HCT116 (cell line): ENCODE results near the gene EPYC. TPM values are rescaled to one million over a fixed set of nuclear protein-coding genes. Genes with fewer than 3 reads are reported as not detected.

ENCODE experiments used
- ATAC-seq: fragments of 200-7000 bp; cut with Tn5 transposase; 2 replicates; pipeline ENCODE4 v1.9.1; 2020; ENCODE audit warnings: mild to moderate bottlenecking, moderate library complexity
- Bru-seq: library from RNA; stranded (reverse); fragments of 400-500 nt; gene quantifications from one replicate; lab custom pipeline; 2021; lab: Mats Ljungman, UMichigan
- BruChase-seq, 2 experiments: library from RNA; stranded (reverse); fragments of 400-500 nt; gene quantifications; one replicate each; lab custom pipeline; 2021; lab: Mats Ljungman, UMichigan
- BruUV-seq: library from RNA; stranded (reverse); fragments of 400-500 nt; replicated peaks from 2 replicates; lab custom pipeline; 2021; lab: Mats Ljungman, UMichigan
- CTCF ChIA-PET: fragments of 300-600 bp; sonication (Branson Sonifier 250); formaldehyde crosslinking; loops from one replicate; lab custom pipeline; 2021; ENCODE audit warnings: antibody characterized with exemption; lab: Charles Lee
- POLR2A ChIA-PET: fragments of 300-600, 350-600 bp; sonication (Branson Sonifier 250); formaldehyde crosslinking; loops from one replicate; lab custom pipeline; 2021; ENCODE audit warnings: antibody characterized with exemption; lab: Charles Lee
- RAD21 ChIA-PET, 2 experiments: fragments of 300-600 bp; sonication (Branson Sonifier 250); formaldehyde crosslinking; loops; one replicate each; lab custom pipeline; 2023; ENCODE audit warnings: low total read pairs in 2 of 2; ENCODE audit not compliant: uncharacterized antibody in 2 of 2, unreplicated experiment in 2 of 2, low non-redundant PET in 1 of 2; lab: Charles Lee
- DNase-seq: peaks from one replicate; pipeline ENCODE4 v3.0.0-alpha.2; 2010; ENCODE audit warnings: low read depth, low spot score
- H2AFZ ChIP-seq: fragments of 200-600 bp; shearing (Covaris generic), sonication (generic); 2 replicates; pipeline ENCODE4 v1.6.1; 2017; ENCODE audit warnings: low read depth, mixed run types, mixed read lengths, antibody characterized with exemption, low read length; ENCODE audit not compliant: poor library complexity, severe bottlenecking
- H3K27ac ChIP-seq: 2 replicates; pipeline ENCODE4 v1.5.1; 2012; ENCODE audit warnings: low read depth, low read length
- H3K27me3 ChIP-seq: fragments of 200-600 bp; sonication (generic); 2 replicates; pipeline ENCODE4 v1.6.1; 2016; ENCODE audit warnings: mixed run types, low read length, mixed read lengths; ENCODE audit not compliant: insufficient read depth
- H3K36me3 ChIP-seq, 2 experiments: fragments of 200-500 bp in 1 of 2; fragments of 200-600 bp in 1 of 2; sonication (Bioruptor generic) in 1 of 2; sonication (generic) in 1 of 2; 2 replicates each; pipeline versions ENCODE4 v1.5.1 to v1.6.1; 2014 to 2016; ENCODE audit warnings: low read length in 2 of 2, inconsistent platforms in 1 of 2, mixed read lengths in 1 of 2, mixed run types in 1 of 2; ENCODE audit not compliant: insufficient read depth in 2 of 2, control insufficient read depth in 1 of 2
- H3K4me1 ChIP-seq, 2 experiments: fragments of 200-600 bp in 1 of 2; sonication (generic) in 1 of 2; 2 replicates each; pipeline versions ENCODE4 v1.5.1 to v1.6.1; 2012 to 2017; ENCODE audit warnings: low read length in 2 of 2, inconsistent platforms in 1 of 2, mild to moderate bottlenecking in 1 of 2, mixed read lengths in 1 of 2, mixed run types in 1 of 2, moderate library complexity in 1 of 2; ENCODE audit not compliant: insufficient read depth in 2 of 2, control insufficient read depth in 1 of 2
- H3K4me2 ChIP-seq: fragments of 200-600 bp; sonication (generic); 2 replicates; pipeline ENCODE4 v1.6.1; 2017; ENCODE audit warnings: mixed run types, low read length, mixed read lengths
- H3K4me3 ChIP-seq, 2 experiments: fragments of 200-600 bp in 1 of 2; sonication (generic) in 1 of 2; replicated peaks in 1 of 2; 2 replicates each; pipeline ENCODE4 v1.5.1; 2011 to 2016; ENCODE audit warnings: low read length in 2 of 2, control low read depth in 1 of 2, low read depth in 1 of 2, mild to moderate bottlenecking in 1 of 2, mixed read lengths in 1 of 2, mixed run types in 1 of 2
- H3K79me2 ChIP-seq: fragments of 200-600 bp; sonication (generic); 2 replicates; pipeline ENCODE4 v1.6.1; 2017; ENCODE audit warnings: mild to moderate bottlenecking, mixed run types, low read length, moderate library complexity, mixed read lengths; ENCODE audit not compliant: insufficient read depth
- H3K9ac ChIP-seq: fragments of 200-600 bp; sonication (generic); 2 replicates; pipeline ENCODE4 v1.6.1; 2016; ENCODE audit warnings: low read length, mixed read lengths
- H3K9me2 ChIP-seq: fragments of 200-600 bp; sonication (generic), shearing (Covaris generic); 2 replicates; pipeline ENCODE4 v1.6.1; 2017; ENCODE audit warnings: mixed run types, mild to moderate bottlenecking, moderate library complexity; ENCODE audit not compliant: insufficient read depth
- H3K9me3 ChIP-seq, 2 experiments: fragments of 200-500 bp in 1 of 2; fragments of 200-600 bp in 1 of 2; sonication (Bioruptor generic) in 1 of 2; sonication (generic) in 1 of 2; 2 replicates each; pipeline ENCODE4 v1.6.1; 2014 to 2017; ENCODE audit warnings: low read length in 2 of 2, mixed read lengths in 2 of 2, inconsistent platforms in 1 of 2, low read depth in 1 of 2, mild to moderate bottlenecking in 1 of 2, mixed run types in 1 of 2, moderate library complexity in 1 of 2; ENCODE audit not compliant: control insufficient read depth in 1 of 2, insufficient read depth in 1 of 2
- H4K20me1 ChIP-seq: fragments of 200-600 bp; sonication (generic), shearing (Covaris generic); 2 replicates; pipeline ENCODE4 v1.6.1; 2017; ENCODE audit warnings: mixed run types, mild to moderate bottlenecking, moderate library complexity; ENCODE audit not compliant: insufficient read depth
- CBX3 ChIP-seq: IDR thresholded peaks from 2 replicates; pipeline ENCODE4 v1.6.1; 2012; ENCODE audit warnings: low read depth
- EGR1 ChIP-seq: IDR thresholded peaks from 2 replicates; pipeline ENCODE4 v1.6.1; 2012; ENCODE audit warnings: low read depth
- ELF1 ChIP-seq: IDR thresholded peaks from 2 replicates; pipeline ENCODE4 v1.6.1; 2012; ENCODE audit warnings: low read depth, borderline replicate concordance
- EZH2 ChIP-seq: fragments of 200-600 bp; sonication (generic); IDR thresholded peaks from 2 replicates; pipeline ENCODE4 v1.6.1; 2017; ENCODE audit warnings: antibody characterized with exemption, mixed run types
- EZH2phosphoT487 ChIP-seq: fragments of 200-600 bp; IDR thresholded peaks from 2 replicates; pipeline ENCODE4 v1.6.1; 2018; ENCODE audit warnings: antibody characterized with exemption, borderline replicate concordance
- FOSL1 ChIP-seq: IDR thresholded peaks from 2 replicates; pipeline ENCODE4 v1.6.1; 2012; ENCODE audit warnings: low read depth
- JUND ChIP-seq: IDR thresholded peaks from 2 replicates; pipeline ENCODE4 v1.6.1; 2012
- POLR2A ChIP-seq: IDR thresholded peaks from 2 replicates; pipeline ENCODE4 v1.7.0; 2011; ENCODE audit warnings: borderline replicate concordance; ENCODE audit not compliant: insufficient read depth, insufficient read length; ENCODE audit errors: extremely low read depth
- POLR2AphosphoS5 ChIP-seq: IDR thresholded peaks from 2 replicates; pipeline ENCODE4 v1.6.1; 2011; ENCODE audit warnings: mild to moderate bottlenecking, low read depth, low read length, moderate library complexity
- RAD21 ChIP-seq: IDR thresholded peaks from 2 replicates; pipeline ENCODE4 v1.6.1; 2012; ENCODE audit warnings: low read depth, mild to moderate bottlenecking
- REST ChIP-seq: IDR thresholded peaks from 2 replicates; pipeline ENCODE4 v1.6.1; 2012; ENCODE audit warnings: low read depth
- SP1 ChIP-seq: IDR thresholded peaks from 2 replicates; pipeline ENCODE4 v1.6.1; 2012; ENCODE audit warnings: low read depth
- SRF ChIP-seq: IDR thresholded peaks from 2 replicates; pipeline ENCODE4 v1.6.1; 2012; ENCODE audit warnings: low read depth
- TCF7L2 ChIP-seq: IDR thresholded peaks from 2 replicates; pipeline ENCODE4 v1.7.0; 2011; ENCODE audit warnings: borderline replicate concordance, inconsistent platforms; ENCODE audit not compliant: insufficient read depth, insufficient read length; ENCODE audit errors: extremely low read depth
- YY1 ChIP-seq: IDR thresholded peaks from 2 replicates; pipeline ENCODE4 v1.6.1; 2011; ENCODE audit warnings: low read length, low read depth, moderate library complexity, mild to moderate bottlenecking; ENCODE audit not compliant: insufficient replicate concordance; ENCODE audit errors: extremely low read depth
- ZFX ChIP-seq: fragments of 450-650 bp; IDR thresholded peaks from 2 replicates; pipeline ENCODE4 v1.6.1; 2017
- intact Hi-C: fragments of 100-400 bp; cut with micrococcal nuclease; formaldehyde crosslinking; loops from 2 replicates; pipeline ENCODE4 v1.10.0; 2022
- long read RNA-seq: library from polyadenylated mRNA; unstranded; transcript quantifications from one replicate; pipeline ENCODE4 v2.0.0, GENCODE V29; 2021; ENCODE audit not compliant: unreplicated experiment
- polyA plus RNA-seq: library from polyadenylated mRNA; unstranded; fragments of >200 nt; gene quantifications from 2 replicates; pipeline ENCODE4 v1.2.1, GENCODE V29; 2012; ENCODE audit warnings: missing spikeins
- total RNA-seq: library from RNA; stranded (reverse); gene quantifications from one replicate; pipeline ENCODE4 v1.2.1, GENCODE V29; 2021; ENCODE audit not compliant: unreplicated experiment
- TF ChIP-seq, protein P1 (sequence below): IDR thresholded peaks from 2 replicates; pipeline ENCODE4 v1.6.1; 2011; ENCODE audit warnings: mild to moderate bottlenecking, low read length, moderate library complexity; ENCODE audit not compliant: insufficient replicate concordance; ENCODE audit errors: extremely low read depth
- TF ChIP-seq, protein P2 (sequence below): IDR thresholded peaks from 2 replicates; pipeline ENCODE4 v1.6.1; 2012
- TF ChIP-seq, protein P3 (sequence below): IDR thresholded peaks from 2 replicates; pipeline ENCODE4 v1.6.1; 2012

Gene EPYC
- total RNA-seq (not detected), Bru-seq, nascent RNA (not detected), BruChase-seq, experiment 1, labeled RNA remaining after a 6-hour chase (not detected), BruChase-seq, experiment 2, labeled RNA remaining after a 2-hour chase (not detected)
- not detected in 2 replicates for polyA plus RNA-seq
- long read RNA-seq: 0 reads

DNA sequence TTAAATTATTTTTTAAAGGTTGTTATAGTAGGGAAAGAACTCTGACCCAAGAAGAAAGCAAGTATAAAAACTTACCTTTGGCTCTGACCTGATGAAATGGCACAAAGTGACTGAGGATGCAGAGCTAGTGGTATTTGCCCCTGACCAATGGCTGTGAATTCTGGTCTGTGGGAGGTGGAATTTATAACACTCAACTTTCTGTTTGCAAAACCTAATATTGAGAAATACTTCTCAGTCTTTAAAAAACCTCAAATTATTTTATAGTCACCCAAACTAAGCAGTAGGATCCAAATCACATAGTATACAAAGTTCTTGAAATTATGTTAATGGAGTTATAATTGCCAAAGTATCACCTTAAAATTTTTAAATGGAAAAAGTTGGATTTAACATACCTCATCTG lies at the start of gene EPYC:
Gene EPYC, minus strand, starts transcription at position 101 of the 400 bp plus-strand sequence. CDS start 2,407 bp downstream, outside the sequence.
- Histone ChIP-seq H3K4me1 (no peaks in the 10 kb centered on the region; a peak in 1 of 4 replicates), H3K27me3 (no peaks in the 10 kb centered on the region), H3K4me3 (no peak within 1 kb of the TSS), H3K27ac (no peak within 1 kb of the TSS), H3K4me2 (no peak within 1 kb of the TSS), H3K9me2 (no peaks in the 10 kb centered on the region), H3K9me3 (no peaks in the 10 kb centered on the region), H3K36me3 (no peaks in the 10 kb centered on the region), H3K79me2 (no peaks in the 10 kb centered on the region), H3K9ac (no peak within 1 kb of the TSS), H2AFZ (no peak within 1 kb of the TSS), H4K20me1 (no peaks in the 10 kb centered on the region)
- intact Hi-C loops: no loop called here
- POLR2A ChIA-PET: no interaction called here
- no TSS peak for BruUV-seq
- CTCF ChIA-PET: no interaction called here
- no peak for DNase-seq
- no peak for ATAC-seq
- RAD21 ChIA-PET: no interaction called here
- TF ChIP-seq RAD21: no peak
- no peak for TF ChIP-seq YY1
- TF ChIP-seq POLR2A: no peak
- no peak for TF ChIP-seq POLR2AphosphoS5
- TF ChIP-seq, protein P1, sequence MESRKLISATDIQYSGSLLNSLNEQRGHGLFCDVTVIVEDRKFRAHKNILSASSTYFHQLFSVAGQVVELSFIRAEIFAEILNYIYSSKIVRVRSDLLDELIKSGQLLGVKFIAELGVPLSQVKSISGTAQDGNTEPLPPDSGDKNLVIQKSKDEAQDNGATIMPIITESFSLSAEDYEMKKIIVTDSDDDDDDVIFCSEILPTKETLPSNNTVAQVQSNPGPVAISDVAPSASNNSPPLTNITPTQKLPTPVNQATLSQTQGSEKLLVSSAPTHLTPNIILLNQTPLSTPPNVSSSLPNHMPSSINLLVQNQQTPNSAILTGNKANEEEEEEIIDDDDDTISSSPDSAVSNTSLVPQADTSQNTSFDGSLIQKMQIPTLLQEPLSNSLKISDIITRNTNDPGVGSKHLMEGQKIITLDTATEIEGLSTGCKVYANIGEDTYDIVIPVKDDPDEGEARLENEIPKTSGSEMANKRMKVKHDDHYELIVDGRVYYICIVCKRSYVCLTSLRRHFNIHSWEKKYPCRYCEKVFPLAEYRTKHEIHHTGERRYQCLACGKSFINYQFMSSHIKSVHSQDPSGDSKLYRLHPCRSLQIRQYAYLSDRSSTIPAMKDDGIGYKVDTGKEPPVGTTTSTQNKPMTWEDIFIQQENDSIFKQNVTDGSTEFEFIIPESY: no peak
- TF ChIP-seq TCF7L2: no peak
- TF ChIP-seq JUND: no peak
- TF ChIP-seq ZFX: no peak
- no peak for TF ChIP-seq SRF
- no peak for TF ChIP-seq REST
- TF ChIP-seq, protein P2, sequence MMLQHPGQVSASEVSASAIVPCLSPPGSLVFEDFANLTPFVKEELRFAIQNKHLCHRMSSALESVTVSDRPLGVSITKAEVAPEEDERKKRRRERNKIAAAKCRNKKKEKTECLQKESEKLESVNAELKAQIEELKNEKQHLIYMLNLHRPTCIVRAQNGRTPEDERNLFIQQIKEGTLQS: no peak
- TF ChIP-seq, protein P3, sequence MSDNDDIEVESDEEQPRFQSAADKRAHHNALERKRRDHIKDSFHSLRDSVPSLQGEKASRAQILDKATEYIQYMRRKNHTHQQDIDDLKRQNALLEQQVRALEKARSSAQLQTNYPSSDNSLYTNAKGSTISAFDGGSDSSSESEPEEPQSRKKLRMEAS: no peak
- no peak for TF ChIP-seq CBX3
- no peak for TF ChIP-seq EZH2phosphoT487
- TF ChIP-seq SP1: no peak
- TF ChIP-seq EZH2: no peak
- TF ChIP-seq FOSL1: no peak
- TF ChIP-seq EGR1: no peak
- TF ChIP-seq ELF1: no peak
